HCT116 (cell line): ENCODE measurements around the gene SND1. TPM values are rescaled to one million over a fixed set of nuclear protein-coding genes. Genes with fewer than 3 reads are reported as not detected.

Source experiments
- ATAC-seq: fragments of 200-7000 bp; cut with Tn5 transposase; 2 replicates; pipeline ENCODE4 v1.9.1; 2020; ENCODE audit warnings: mild to moderate bottlenecking, moderate library complexity
- BruUV-seq: library from RNA; stranded (reverse); fragments of 400-500 nt; replicated peaks from 2 replicates; lab custom pipeline; 2021; lab: Mats Ljungman, UMichigan
- CTCF ChIA-PET: fragments of 300-600 bp; sonication (Branson Sonifier 250); formaldehyde crosslinking; loops from one replicate; lab custom pipeline; 2021; ENCODE audit warnings: antibody characterized with exemption; lab: Charles Lee
- POLR2A ChIA-PET: fragments of 300-600, 350-600 bp; sonication (Branson Sonifier 250); formaldehyde crosslinking; loops from one replicate; lab custom pipeline; 2021; ENCODE audit warnings: antibody characterized with exemption; lab: Charles Lee
- RAD21 ChIA-PET, 2 experiments: fragments of 300-600 bp; sonication (Branson Sonifier 250); formaldehyde crosslinking; loops; one replicate each; lab custom pipeline; 2023; ENCODE audit warnings: low total read pairs in 2 of 2; ENCODE audit not compliant: uncharacterized antibody in 2 of 2, unreplicated experiment in 2 of 2, low non-redundant PET in 1 of 2; lab: Charles Lee
- DNase-seq: peaks from one replicate; pipeline ENCODE4 v3.0.0-alpha.2; 2010; ENCODE audit warnings: low read depth, low spot score
- H2AFZ ChIP-seq: fragments of 200-600 bp; shearing (Covaris generic), sonication (generic); 2 replicates; pipeline ENCODE4 v1.6.1; 2017; ENCODE audit warnings: low read depth, mixed run types, mixed read lengths, antibody characterized with exemption, low read length; ENCODE audit not compliant: poor library complexity, severe bottlenecking
- H3K27ac ChIP-seq: 2 replicates; pipeline ENCODE4 v1.5.1; 2012; ENCODE audit warnings: low read depth, low read length
- H3K27me3 ChIP-seq: fragments of 200-600 bp; sonication (generic); 2 replicates; pipeline ENCODE4 v1.6.1; 2016; ENCODE audit warnings: mixed run types, low read length, mixed read lengths; ENCODE audit not compliant: insufficient read depth
- H3K36me3 ChIP-seq, 2 experiments: fragments of 200-500 bp in 1 of 2; fragments of 200-600 bp in 1 of 2; sonication (Bioruptor generic) in 1 of 2; sonication (generic) in 1 of 2; 2 replicates each; pipeline versions ENCODE4 v1.5.1 to v1.6.1; 2014 to 2016; ENCODE audit warnings: low read length in 2 of 2, inconsistent platforms in 1 of 2, mixed read lengths in 1 of 2, mixed run types in 1 of 2; ENCODE audit not compliant: insufficient read depth in 2 of 2, control insufficient read depth in 1 of 2
- H3K4me1 ChIP-seq, 2 experiments: fragments of 200-600 bp in 1 of 2; sonication (generic) in 1 of 2; 2 replicates each; pipeline versions ENCODE4 v1.5.1 to v1.6.1; 2012 to 2017; ENCODE audit warnings: low read length in 2 of 2, inconsistent platforms in 1 of 2, mild to moderate bottlenecking in 1 of 2, mixed read lengths in 1 of 2, mixed run types in 1 of 2, moderate library complexity in 1 of 2; ENCODE audit not compliant: insufficient read depth in 2 of 2, control insufficient read depth in 1 of 2
- H3K4me2 ChIP-seq: fragments of 200-600 bp; sonication (generic); 2 replicates; pipeline ENCODE4 v1.6.1; 2017; ENCODE audit warnings: mixed run types, low read length, mixed read lengths
- H3K4me3 ChIP-seq, 2 experiments: fragments of 200-600 bp in 1 of 2; sonication (generic) in 1 of 2; replicated peaks in 1 of 2; 2 replicates each; pipeline ENCODE4 v1.5.1; 2011 to 2016; ENCODE audit warnings: low read length in 2 of 2, control low read depth in 1 of 2, low read depth in 1 of 2, mild to moderate bottlenecking in 1 of 2, mixed read lengths in 1 of 2, mixed run types in 1 of 2
- H3K79me2 ChIP-seq: fragments of 200-600 bp; sonication (generic); 2 replicates; pipeline ENCODE4 v1.6.1; 2017; ENCODE audit warnings: mild to moderate bottlenecking, mixed run types, low read length, moderate library complexity, mixed read lengths; ENCODE audit not compliant: insufficient read depth
- H3K9ac ChIP-seq: fragments of 200-600 bp; sonication (generic); 2 replicates; pipeline ENCODE4 v1.6.1; 2016; ENCODE audit warnings: low read length, mixed read lengths
- H3K9me2 ChIP-seq: fragments of 200-600 bp; sonication (generic), shearing (Covaris generic); 2 replicates; pipeline ENCODE4 v1.6.1; 2017; ENCODE audit warnings: mixed run types, mild to moderate bottlenecking, moderate library complexity; ENCODE audit not compliant: insufficient read depth
- H3K9me3 ChIP-seq, 2 experiments: fragments of 200-500 bp in 1 of 2; fragments of 200-600 bp in 1 of 2; sonication (Bioruptor generic) in 1 of 2; sonication (generic) in 1 of 2; 2 replicates each; pipeline ENCODE4 v1.6.1; 2014 to 2017; ENCODE audit warnings: low read length in 2 of 2, mixed read lengths in 2 of 2, inconsistent platforms in 1 of 2, low read depth in 1 of 2, mild to moderate bottlenecking in 1 of 2, mixed run types in 1 of 2, moderate library complexity in 1 of 2; ENCODE audit not compliant: control insufficient read depth in 1 of 2, insufficient read depth in 1 of 2
- H4K20me1 ChIP-seq: fragments of 200-600 bp; sonication (generic), shearing (Covaris generic); 2 replicates; pipeline ENCODE4 v1.6.1; 2017; ENCODE audit warnings: mixed run types, mild to moderate bottlenecking, moderate library complexity; ENCODE audit not compliant: insufficient read depth
- POLR2A ChIP-seq: IDR thresholded peaks from 2 replicates; pipeline ENCODE4 v1.7.0; 2011; ENCODE audit warnings: borderline replicate concordance; ENCODE audit not compliant: insufficient read depth, insufficient read length; ENCODE audit errors: extremely low read depth
- POLR2AphosphoS5 ChIP-seq: IDR thresholded peaks from 2 replicates; pipeline ENCODE4 v1.6.1; 2011; ENCODE audit warnings: mild to moderate bottlenecking, low read depth, low read length, moderate library complexity
- RAD21 ChIP-seq: IDR thresholded peaks from 2 replicates; pipeline ENCODE4 v1.6.1; 2012; ENCODE audit warnings: low read depth, mild to moderate bottlenecking
- SIN3A ChIP-seq: IDR thresholded peaks from 2 replicates; pipeline ENCODE4 v1.6.1; 2012; ENCODE audit warnings: low read depth
- SP1 ChIP-seq: IDR thresholded peaks from 2 replicates; pipeline ENCODE4 v1.6.1; 2012; ENCODE audit warnings: low read depth
- ZNF274 ChIP-seq: fragments of 200-500 bp; sonication (Bioruptor generic); IDR thresholded peaks from 2 replicates; pipeline ENCODE4 v1.6.1; 2014; ENCODE audit warnings: mild to moderate bottlenecking, low read depth, low read length, inconsistent platforms
- intact Hi-C: fragments of 100-400 bp; cut with micrococcal nuclease; formaldehyde crosslinking; loops from 2 replicates; pipeline ENCODE4 v1.10.0; 2022
- total RNA-seq: library from RNA; stranded (reverse); gene quantifications from one replicate; pipeline ENCODE4 v1.2.1, GENCODE V29; 2021; ENCODE audit not compliant: unreplicated experiment
- TF ChIP-seq, protein P1 (sequence below): IDR thresholded peaks from 2 replicates; pipeline ENCODE4 v1.6.1; 2011; ENCODE audit warnings: mild to moderate bottlenecking, low read length, moderate library complexity; ENCODE audit not compliant: insufficient replicate concordance; ENCODE audit errors: extremely low read depth

Gene SND1
- total RNA-seq, 1 experiment from 2014 or later, result 169 TPM

DNA sequence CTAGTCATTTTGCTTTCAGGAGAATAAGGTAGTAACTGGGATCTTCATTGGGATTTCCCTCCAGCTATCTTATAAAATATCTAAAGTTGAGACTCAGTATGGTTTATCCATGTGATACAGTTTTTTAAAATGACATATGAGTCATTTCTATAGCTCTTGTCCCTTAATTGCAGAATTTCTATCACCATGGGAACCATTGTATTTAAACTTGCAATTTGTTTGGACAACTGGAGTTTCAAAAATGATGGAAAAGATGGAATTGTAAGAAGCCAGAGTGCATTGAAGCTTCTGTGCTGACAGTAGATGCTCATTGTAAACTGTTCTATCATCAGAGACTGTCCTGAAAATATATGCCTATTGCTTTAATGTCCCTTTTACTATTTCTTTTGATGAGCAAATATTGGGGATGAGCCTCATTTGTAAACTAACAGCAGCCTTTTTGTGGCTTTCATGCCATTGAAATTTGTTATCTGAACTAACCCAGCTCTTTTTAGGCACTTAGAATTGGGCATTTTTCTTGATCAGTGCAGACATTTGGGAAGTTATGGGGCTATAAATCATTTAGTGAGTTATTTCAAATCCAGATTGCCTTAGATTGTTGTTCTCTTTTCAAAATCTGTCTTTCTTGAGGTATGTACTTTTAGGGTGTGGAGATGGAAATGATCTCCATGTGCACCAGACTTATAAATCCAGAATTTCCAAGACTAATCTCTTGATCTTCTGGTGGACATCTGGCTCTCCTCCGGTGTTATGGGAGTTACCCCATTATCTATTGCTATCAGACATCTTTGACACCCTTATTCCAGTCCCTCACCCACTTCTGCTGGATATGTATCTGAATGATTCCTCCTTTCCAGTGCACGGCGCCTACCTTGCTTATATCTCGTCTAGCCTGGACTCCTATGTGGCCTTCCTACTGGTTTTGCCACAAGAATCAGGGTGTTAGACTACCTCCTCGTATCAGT, 159.0 kb downstream of the SND1 start:
- ChIA-PET CTCF (no interaction called here), POLR2A (no interaction called here), RAD21 (no interaction called here)
- Histone ChIP-seq H3K36me3 (peaks cover 0 to 10% of the 10 kb centered on the region in 2 experiments; a peak in 1 of 4 replicates), H3K9me2 (no peaks in the 10 kb centered on the region), H4K20me1 (peaks cover 27% of the 10 kb centered on the region), H3K27ac (no peak overlapping the region), H3K9ac (no peak overlapping the region), H2AFZ (no peak overlapping the region), H3K27me3 (no peaks in the 10 kb centered on the region), H3K4me1 (no peaks in the 10 kb centered on the region), H3K79me2 (peaks cover 76% of the 10 kb centered on the region), H3K4me3 (no peak overlapping the region), H3K9me3 (no peaks in the 10 kb centered on the region), H3K4me2 (no peak overlapping the region)
- no TSS peak for BruUV-seq
- no peak for DNase-seq
- TF ChIP-seq SIN3A (no peak), RAD21 (no peak), POLR2A (no peak), SP1 (no peak), POLR2AphosphoS5 (no peak), ZNF274 (no peak)
- TF ChIP-seq, protein P1, sequence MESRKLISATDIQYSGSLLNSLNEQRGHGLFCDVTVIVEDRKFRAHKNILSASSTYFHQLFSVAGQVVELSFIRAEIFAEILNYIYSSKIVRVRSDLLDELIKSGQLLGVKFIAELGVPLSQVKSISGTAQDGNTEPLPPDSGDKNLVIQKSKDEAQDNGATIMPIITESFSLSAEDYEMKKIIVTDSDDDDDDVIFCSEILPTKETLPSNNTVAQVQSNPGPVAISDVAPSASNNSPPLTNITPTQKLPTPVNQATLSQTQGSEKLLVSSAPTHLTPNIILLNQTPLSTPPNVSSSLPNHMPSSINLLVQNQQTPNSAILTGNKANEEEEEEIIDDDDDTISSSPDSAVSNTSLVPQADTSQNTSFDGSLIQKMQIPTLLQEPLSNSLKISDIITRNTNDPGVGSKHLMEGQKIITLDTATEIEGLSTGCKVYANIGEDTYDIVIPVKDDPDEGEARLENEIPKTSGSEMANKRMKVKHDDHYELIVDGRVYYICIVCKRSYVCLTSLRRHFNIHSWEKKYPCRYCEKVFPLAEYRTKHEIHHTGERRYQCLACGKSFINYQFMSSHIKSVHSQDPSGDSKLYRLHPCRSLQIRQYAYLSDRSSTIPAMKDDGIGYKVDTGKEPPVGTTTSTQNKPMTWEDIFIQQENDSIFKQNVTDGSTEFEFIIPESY, result no peak
- intact Hi-C loops, result no loop called here
- ATAC-seq, result no peak
